ENCODE results near the gene CNTNAP2. TPM values are rescaled to one million over a fixed set of nuclear protein-coding genes. Genes with fewer than 3 reads are reported as not detected.

The CNTNAP2 gene
- total RNA-seq, 4 donors from 2014 or later, result 0.25 to 0.89 (median 0.30) TPM; not detected in 1

GRCh38 chr7:146249272-146249671 lies 132.7 kb downstream of the CNTNAP2 start:
- Histone ChIP-seq H3K4me3 (no peak overlapping the region), H3K27ac (no peak overlapping the region), H3K36me3 (no peaks in the 10 kb centered on the region), H3K9me3 (no peaks in the 10 kb centered on the region), H3K4me1 (no peaks in the 10 kb centered on the region), H3K27me3 (no peaks in the 10 kb centered on the region)
- 44% methylated on average over 2 of the region's 2 CpGs for WGBS
- DNase-seq (ENCODE audit: low spot score in 2 of 2), result no peak
- no peak for TF ChIP-seq POLR2AphosphoS5 (IDR thresholded peaks at IDR 0.05)
- TF ChIP-seq CTCF (IDR thresholded peaks at IDR 0.05), result no peak
- TF ChIP-seq POLR2A (IDR thresholded peaks at IDR 0.05), result no peak
- TF ChIP-seq EP300 (IDR thresholded peaks at IDR 0.05), result no peak

GRCh38 chr7:146255609-146256008 lies 139.0 kb downstream of the CNTNAP2 start:
- no peak overlapping the region for H3K27ac ChIP-seq
- H3K27me3 ChIP-seq, result no peaks in the 10 kb centered on the region
- H3K36me3 ChIP-seq, result no peaks in the 10 kb centered on the region
- H3K4me3 ChIP-seq, result no peak overlapping the region
- 48% methylated on average over 3 of the region's 3 CpGs for WGBS
- no peak for TF ChIP-seq POLR2AphosphoS5 (IDR thresholded peaks at IDR 0.05)
- no peak for TF ChIP-seq EP300 (IDR thresholded peaks at IDR 0.05)
- TF ChIP-seq CTCF (IDR thresholded peaks at IDR 0.05), result no peak
- TF ChIP-seq POLR2A (IDR thresholded peaks at IDR 0.05), result no peak
- no peaks in the 10 kb centered on the region for H3K4me1 ChIP-seq
- H3K9me3 ChIP-seq, result no peaks in the 10 kb centered on the region
- no peak for DNase-seq (ENCODE audit: low spot score in 2 of 2)

- Histone ChIP-seq H3K4me3 (no peak overlapping the region), H3K27me3 (no peaks in the 10 kb centered on the region), H3K27ac (no peak overlapping the region), H3K4me1 (no peaks in the 10 kb centered on the region), H3K9me3 (no peaks in the 10 kb centered on the region), H3K36me3 (no peaks in the 10 kb centered on the region)
- TF ChIP-seq CTCF (IDR thresholded peaks at IDR 0.05) (no peak), EP300 (IDR thresholded peaks at IDR 0.05) (no peak), POLR2AphosphoS5 (IDR thresholded peaks at IDR 0.05) (no peak)
- 85% methylated on average over 1 of the region's 1 CpG for WGBS
- DNase-seq (ENCODE audit: low spot score in 2 of 2), result no peak
Measured at GRCh38 chr7:146262527-146262926, 145.9 kb downstream of the CNTNAP2 start.

GRCh38 chr7:146276888-146277287 lies 160.3 kb downstream of the CNTNAP2 start:
- no peaks in the 10 kb centered on the region for H3K4me1 ChIP-seq
- H3K27me3 ChIP-seq, result no peaks in the 10 kb centered on the region
- no peak overlapping the region for H3K27ac ChIP-seq
- WGBS, result 76% methylated on average over 3 of the region's 3 CpGs
- no peaks in the 10 kb centered on the region for H3K9me3 ChIP-seq
- H3K36me3 ChIP-seq, result no peaks in the 10 kb centered on the region
- no peak for DNase-seq (ENCODE audit: low spot score in 2 of 2)
- no peak overlapping the region for H3K4me3 ChIP-seq
- TF ChIP-seq POLR2A (IDR thresholded peaks at IDR 0.05) (no peak), POLR2AphosphoS5 (IDR thresholded peaks at IDR 0.05) (no peak), CTCF (IDR thresholded peaks at IDR 0.05) (no peak), EP300 (IDR thresholded peaks at IDR 0.05) (no peak)

- Histone ChIP-seq H3K9me3 (no peaks in the 10 kb centered on the region), H3K4me3 (no peak overlapping the region), H3K27ac (no peak overlapping the region), H3K4me1 (no peaks in the 10 kb centered on the region), H3K36me3 (no peaks in the 10 kb centered on the region), H3K27me3 (no peaks in the 10 kb centered on the region)
- no peak for TF ChIP-seq EP300 (IDR thresholded peaks at IDR 0.05)
- TF ChIP-seq POLR2A (IDR thresholded peaks at IDR 0.05), result no peak
- no peak for TF ChIP-seq POLR2AphosphoS5 (IDR thresholded peaks at IDR 0.05)
- no peak for TF ChIP-seq CTCF (IDR thresholded peaks at IDR 0.05)
- 85% methylated on average over 3 of the region's 3 CpGs for WGBS
- no peak for DNase-seq (ENCODE audit: low spot score in 2 of 2)
Measured at GRCh38 chr7:146285418-146285817, 168.8 kb downstream of the CNTNAP2 start.

All from suprapubic skin (tissue), 4 donors.